Left lung (tissue), 10 donors: ENCODE results near the gene CH25H. TPM values are rescaled to one million over a fixed set of nuclear protein-coding genes. Genes with fewer than 3 reads are reported as not detected.

Source experiments
- ATAC-seq: fragments of 200-7000 bp; cut with Tn5 transposase; one replicate; pipeline ENCODE4 v1.9.1; 2020; ENCODE audit warnings: moderate library complexity
- DNase-seq, 4 donors: peaks; one replicate each; pipeline ENCODE4 v3.0.0-alpha.2; 2013 to 2020
- H3K27ac ChIP-seq, 2 donors: fragments of 200-600 bp; sonication (generic) in 1 of 2; one replicate each; pipeline versions ENCODE4 v1.5.0 to v1.8.0; 2020 to 2021
- H3K27me3 ChIP-seq, 2 donors: fragments of 200-600 bp; sonication (generic) in 1 of 2; one replicate each; pipeline versions ENCODE4 v1.5.0 to v1.8.0; 2020 to 2021
- H3K36me3 ChIP-seq, 2 donors: fragments of 200-600 bp; sonication (generic) in 1 of 2; one replicate each; pipeline versions ENCODE4 v1.5.0 to v1.8.0; 2020 to 2021
- H3K4me1 ChIP-seq, 2 donors: fragments of 200-600 bp; one replicate each; pipeline ENCODE4 v1.8.0; 2021
- H3K4me3 ChIP-seq, 2 donors: fragments of 200-600 bp; sonication (generic) in 1 of 2; one replicate each; pipeline versions ENCODE4 v1.5.0 to v1.8.0; 2020 to 2021; ENCODE audit warnings: mild to moderate bottlenecking in 1 of 2
- H3K9me3 ChIP-seq, 2 donors: fragments of 200-600 bp; sonication (generic) in 1 of 2; one replicate each; pipeline versions ENCODE4 v1.5.0 to v1.8.0; 2020 to 2021
- intact Hi-C, 2 donors: fragments of 100-400 bp; cut with DNase I; formaldehyde crosslinking; loops; one replicate each; pipeline versions ENCODE4 v1.11.2 to v1.14.2; 2022
- polyA plus RNA-seq, 6 donors: library from polyadenylated mRNA; unstranded; fragments of 120-200 nt; gene quantifications; one replicate each; pipeline ENCODE4 v1.2.1, GENCODE V29; 2013; ENCODE audit not compliant: insufficient read length in 6 of 6
- total RNA-seq, 2 donors: library from RNA; stranded (reverse); fragmentation: NEBNext Ultra II Directional; extraction: Animal tissue kit (Norgen Biotek cat#: 25700); gene quantifications; one replicate each; pipeline ENCODE4 v1.2.1, GENCODE V29; 2021
- TF ChIP-seq, protein P1 (sequence below), 2 donors: fragments of 200-600 bp; sonication (generic) in 1 of 2; IDR thresholded peaks; one replicate each; pipeline versions ENCODE4 v1.5.0 to v1.8.0; 2021; ENCODE audit warnings: antibody characterized with exemption in 2 of 2
- donor health status: DM: no; HTN: yes; CAD: no.
- donor health status: DM: no; HTN: no; CAD: no.

Gene CH25H
- total and polyA plus RNA-seq, 8 donors: 0.10 to 14.7 (median 0.20) TPM

DNA sequence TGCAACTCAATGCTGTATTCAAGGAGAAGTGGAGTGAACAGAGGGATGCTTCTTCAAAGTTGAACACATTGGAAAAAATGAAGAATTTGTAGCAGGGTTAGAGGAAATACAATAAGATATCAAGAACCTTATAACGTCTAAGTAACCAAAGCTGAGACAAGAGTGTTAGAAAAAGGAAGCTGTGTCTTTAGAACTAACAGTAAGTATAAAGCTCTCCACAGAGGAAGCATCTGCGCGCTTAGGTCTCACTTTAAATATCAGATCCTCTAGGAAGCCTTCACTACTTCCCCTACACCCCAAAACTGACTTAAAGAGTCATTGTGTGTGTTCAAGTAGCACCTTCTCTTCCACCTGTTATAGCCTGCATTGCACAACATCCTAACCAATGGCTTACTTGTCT, 43.0 kb downstream of the CH25H start:
- Histone ChIP-seq H3K27me3 (no peaks in the 10 kb centered on the region), H3K36me3 (no peaks in the 10 kb centered on the region), H3K4me1 (peaks cover 3 to 17% of the 10 kb centered on the region in 2 donors), H3K9me3 (no peaks in the 10 kb centered on the region), H3K27ac (peak overlapping the region; percentile 50 to 63), H3K4me3 (no peak overlapping the region)
- ATAC-seq (peak; percentile 59), DNase-seq (no peak)
- TF ChIP-seq, protein P1, sequence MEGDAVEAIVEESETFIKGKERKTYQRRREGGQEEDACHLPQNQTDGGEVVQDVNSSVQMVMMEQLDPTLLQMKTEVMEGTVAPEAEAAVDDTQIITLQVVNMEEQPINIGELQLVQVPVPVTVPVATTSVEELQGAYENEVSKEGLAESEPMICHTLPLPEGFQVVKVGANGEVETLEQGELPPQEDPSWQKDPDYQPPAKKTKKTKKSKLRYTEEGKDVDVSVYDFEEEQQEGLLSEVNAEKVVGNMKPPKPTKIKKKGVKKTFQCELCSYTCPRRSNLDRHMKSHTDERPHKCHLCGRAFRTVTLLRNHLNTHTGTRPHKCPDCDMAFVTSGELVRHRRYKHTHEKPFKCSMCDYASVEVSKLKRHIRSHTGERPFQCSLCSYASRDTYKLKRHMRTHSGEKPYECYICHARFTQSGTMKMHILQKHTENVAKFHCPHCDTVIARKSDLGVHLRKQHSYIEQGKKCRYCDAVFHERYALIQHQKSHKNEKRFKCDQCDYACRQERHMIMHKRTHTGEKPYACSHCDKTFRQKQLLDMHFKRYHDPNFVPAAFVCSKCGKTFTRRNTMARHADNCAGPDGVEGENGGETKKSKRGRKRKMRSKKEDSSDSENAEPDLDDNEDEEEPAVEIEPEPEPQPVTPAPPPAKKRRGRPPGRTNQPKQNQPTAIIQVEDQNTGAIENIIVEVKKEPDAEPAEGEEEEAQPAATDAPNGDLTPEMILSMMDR (IDR thresholded peaks at IDR 0.05): no peak
- intact Hi-C loops: no loop called here

DNA sequence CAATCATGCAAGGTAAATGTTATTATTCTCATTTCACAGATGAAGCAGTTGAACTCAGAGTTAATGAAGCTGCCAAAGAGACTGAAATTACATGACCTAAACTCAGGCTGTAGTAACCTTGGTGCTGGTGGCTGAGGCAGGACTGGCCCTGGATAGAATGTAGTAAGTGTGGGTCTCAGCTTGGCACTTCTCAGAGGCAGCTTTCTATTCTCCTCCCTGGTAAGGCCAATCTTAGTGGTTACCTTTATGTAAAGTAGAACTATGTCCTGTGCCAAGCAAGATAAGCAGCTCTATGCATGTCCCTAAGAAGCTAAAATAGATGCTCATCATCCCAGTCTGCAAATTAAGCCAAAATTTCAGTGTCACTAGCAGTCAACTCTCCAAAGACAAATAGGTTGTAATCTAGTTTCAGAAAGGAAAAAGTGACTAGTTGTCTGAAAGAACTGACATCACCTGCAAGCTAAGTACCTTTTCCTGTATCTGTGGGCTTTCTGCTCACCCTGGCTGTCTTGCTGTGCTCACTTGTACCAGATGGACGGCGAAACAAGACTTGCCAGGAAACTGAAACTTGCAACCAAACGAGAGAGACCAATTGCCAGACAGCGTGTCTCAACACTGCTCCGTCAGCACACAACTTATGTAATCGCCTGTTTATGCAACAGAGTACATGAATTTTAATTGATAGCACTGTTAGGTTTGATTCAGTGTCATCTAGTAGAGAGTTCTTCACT, 43.7 kb downstream of the CH25H start:
- H3K4me1 ChIP-seq: peaks cover 3 to 17% of the 10 kb centered on the region in 2 donors
- H3K9me3 ChIP-seq: no peaks in the 10 kb centered on the region
- no peaks in the 10 kb centered on the region for H3K36me3 ChIP-seq
- intact Hi-C loops: no loop called here
- TF ChIP-seq, protein P1 (IDR thresholded peaks at IDR 0.05): no peak
- no peak overlapping the region for H3K4me3 ChIP-seq
- ATAC-seq (peak; percentile 75), DNase-seq (peak in 2 of 4 donors; percentile 33 to 54)
- H3K27ac ChIP-seq: peak overlapping the region; percentile 50 to 63
- no peaks in the 10 kb centered on the region for H3K27me3 ChIP-seq

DNA sequence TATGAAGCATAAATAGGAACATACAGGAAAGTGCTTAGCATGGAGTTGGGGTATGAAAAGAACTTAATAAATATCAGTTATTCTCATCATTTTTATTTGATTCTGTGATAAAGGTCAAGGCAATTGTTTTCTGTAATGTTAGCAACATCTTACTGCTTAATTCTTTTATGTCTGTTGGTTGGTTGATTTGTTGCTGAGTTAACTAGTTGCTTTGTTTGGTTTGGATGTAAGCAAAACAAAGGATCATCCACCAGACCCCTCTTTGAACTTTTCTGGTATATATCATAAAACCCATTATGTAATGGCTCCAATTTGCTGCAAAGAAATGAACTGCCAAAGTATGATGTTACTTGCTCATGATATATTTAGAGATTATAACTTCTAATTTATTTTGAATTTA, 44.5 kb downstream of the CH25H start:
- intact Hi-C loops: no loop called here

DNA sequence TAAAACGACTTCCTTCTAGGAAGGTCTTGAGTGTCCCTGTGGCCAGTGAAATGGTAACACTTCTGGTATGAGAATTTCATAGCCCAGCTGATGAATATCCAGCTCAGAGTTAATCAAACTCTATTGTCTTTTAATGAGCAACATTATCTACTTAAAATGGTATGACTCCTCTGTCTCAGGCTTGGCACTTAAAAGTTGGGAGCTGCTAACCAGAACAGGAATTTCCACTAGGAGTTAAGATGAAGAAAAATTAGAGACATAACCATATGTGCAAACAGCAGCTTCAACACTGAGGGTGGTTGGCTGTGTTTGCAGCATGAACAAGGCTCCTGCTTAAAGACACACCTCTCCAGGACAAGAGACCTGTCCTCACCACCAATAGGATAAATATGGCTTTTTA, 46.8 kb downstream of the CH25H start:
- no peaks in the 10 kb centered on the region for H3K36me3 ChIP-seq

More for the DNA sequence above, 44.5 kb downstream of the CH25H start:
- TF ChIP-seq, protein P1 (IDR thresholded peaks at IDR 0.05): no peak
- Histone ChIP-seq H3K36me3 (no peaks in the 10 kb centered on the region), H3K27me3 (no peaks in the 10 kb centered on the region), H3K4me3 (no peak overlapping the region), H3K9me3 (no peaks in the 10 kb centered on the region), H3K4me1 (peaks cover 3 to 17% of the 10 kb centered on the region in 2 donors), H3K27ac (no peak overlapping the region)
- ATAC-seq (no peak), DNase-seq (no peak)

DNA sequence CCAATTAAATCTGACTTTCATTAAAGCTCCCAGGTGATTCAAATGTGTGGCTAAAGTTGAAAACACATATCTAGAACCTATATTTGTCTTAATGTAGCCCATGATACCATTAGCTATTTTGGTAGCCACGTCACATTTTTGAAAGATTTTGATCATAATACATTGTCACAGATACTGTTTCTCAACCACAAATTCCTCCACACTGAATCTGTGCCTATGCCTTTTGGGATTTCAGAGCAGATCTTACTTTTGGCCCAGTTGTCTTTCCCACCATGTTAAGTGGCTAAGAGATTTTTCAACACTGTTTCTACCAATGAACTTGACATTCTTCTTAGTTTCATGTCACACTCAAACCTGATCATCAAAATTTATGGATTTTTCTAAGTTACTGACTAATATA, 47.4 kb downstream of the CH25H start:
- no peaks in the 10 kb centered on the region for H3K9me3 ChIP-seq
- DNase-seq: no peak
- no peak overlapping the region for H3K4me3 ChIP-seq
- TF ChIP-seq, protein P1 (IDR thresholded peaks at IDR 0.05): no peak
- H3K4me1 ChIP-seq: peaks cover 3 to 21% of the 10 kb centered on the region in 2 donors
- no peak for ATAC-seq
- intact Hi-C loops: no loop called here
- no peak overlapping the region for H3K27ac ChIP-seq
- H3K27me3 ChIP-seq: no peaks in the 10 kb centered on the region
- H3K36me3 ChIP-seq: no peaks in the 10 kb centered on the region

More for the DNA sequence above, 46.8 kb downstream of the CH25H start:
- H3K4me3 ChIP-seq: no peak overlapping the region
- H3K9me3 ChIP-seq: no peaks in the 10 kb centered on the region
- H3K4me1 ChIP-seq: peaks cover 3 to 22% of the 10 kb centered on the region in 2 donors
- DNase-seq: no peak
- TF ChIP-seq, protein P1 (IDR thresholded peaks at IDR 0.05): no peak
- intact Hi-C loops: no loop called here
- ATAC-seq: no peak
- no peak overlapping the region for H3K27ac ChIP-seq
- no peaks in the 10 kb centered on the region for H3K27me3 ChIP-seq
